Measurements from ENCODE around the gene NDUFS4.

- TF ChIP-seq CTCF (IDR thresholded peaks at IDR 0.05), result no peak
- no peak for TF ChIP-seq POLR2A (IDR thresholded peaks at IDR 0.05)
Measured at GRCh38 chr5:53537711-53538110, 22.7 kb upstream of the NDUFS4 start.

Data from testis (tissue), 2 donors.